Measurements from ENCODE around the gene FEM1B. TPM values are rescaled to one million over a fixed set of nuclear protein-coding genes. Genes with fewer than 3 reads are reported as not detected.

Gene FEM1B
- 10 to 100 TPM; 33.1 to 55.3 TPM for total RNA-seq

GRCh38 chr15:68277603-68278344 is at the start of gene FEM1B:
Gene FEM1B (plus strand): TSS chr15:68277745. CDS start chr15:68278418, 673 bp downstream.
- Histone ChIP-seq H3K36me3 (no peaks in the 10 kb centered on the region), H3K4me3 (peak within 1 kb of the TSS; percentile 88 to 90), H3K9me3 (no peaks in the 10 kb centered on the region), H3K27me3 (no peaks in the 10 kb centered on the region), H3K4me1 (peaks cover 0 to 59% of the 10 kb centered on the region in 2 donors), H3K27ac (peak within 1 kb of the TSS; percentile 99)
- no peak for TF ChIP-seq CTCF (IDR thresholded peaks at IDR 0.05)
- peak; percentile 93 for DNase-seq (ENCODE audit: low spot score)

- Histone ChIP-seq H3K9me3 (no peaks in the 10 kb centered on the region), H3K36me3 (no peaks in the 10 kb centered on the region), H3K27me3 (no peaks in the 10 kb centered on the region), H3K27ac (peak overlapping the region in 1 of 2 donors; percentile 81), H3K4me1 (peaks cover 0 to 21% of the 10 kb centered on the region in 2 donors), H3K4me3 (peak overlapping the region; percentile 58 to 68)
- DNase-seq (ENCODE audit: low spot score) = no peak
- no peak for TF ChIP-seq CTCF (IDR thresholded peaks at IDR 0.05)
Measured at GRCh38 chr15:68228143-68228970, 49.2 kb upstream of the FEM1B start.

- Histone ChIP-seq H3K36me3 (no peaks in the 10 kb centered on the region), H3K27me3 (no peaks in the 10 kb centered on the region), H3K9me3 (no peaks in the 10 kb centered on the region), H3K27ac (peak overlapping the region; percentile 77 to 81), H3K4me3 (peak overlapping the region; percentile 58 to 68), H3K4me1 (peaks cover 0 to 21% of the 10 kb centered on the region in 2 donors)
- peak; percentile 58 for DNase-seq (ENCODE audit: low spot score)
- no peak for TF ChIP-seq CTCF (IDR thresholded peaks at IDR 0.05)
Measured at GRCh38 chr15:68228971-68229385, 48.6 kb upstream of the FEM1B start.

- Histone ChIP-seq H3K36me3 (no peaks in the 10 kb centered on the region), H3K27me3 (no peaks in the 10 kb centered on the region), H3K4me1 (peaks cover 0 to 21% of the 10 kb centered on the region in 2 donors), H3K9me3 (no peaks in the 10 kb centered on the region), H3K27ac (peak within 1 kb of the TSS; percentile 77 to 81), H3K4me3 (peak within 1 kb of the TSS; percentile 58 to 68)
- TF ChIP-seq CTCF (IDR thresholded peaks at IDR 0.05) = peak in 1 of 2 donors; percentile 14
- DNase-seq (ENCODE audit: low spot score) = peak; percentile 66
Measured at GRCh38 chr15:68229386-68230156, 48.0 kb upstream of the FEM1B start, which contains the start of gene CLN6. Gene CLN6 (minus strand): TSS chr15:68229728. CDS start chr15:68229584, 144 bp downstream.

All from right atrium auricular region (tissue), 2 donors.